ENCODE results near the gene CLMN. TPM values are rescaled to one million over a fixed set of nuclear protein-coding genes. Genes with fewer than 3 reads are reported as not detected.
A peak's percentile ranks its signal among the peaks of the same experiment; 100 is the strongest.

Gene CLMN
- total RNA-seq, 1 experiment from 2014 or later = 4.5 TPM

- no peaks in the 10 kb centered on the region for H3K36me3 ChIP-seq (replicated peaks; ENCODE audit: control insufficient read depth, insufficient read depth, low read length)
- H3K4me3 ChIP-seq (ENCODE audit: insufficient read depth, low read depth, low read length) = no peak overlapping the region
- no peaks in the 10 kb centered on the region for H3K27me3 ChIP-seq (ENCODE audit: control insufficient read depth, insufficient read depth, low read length)
- DNase-seq = no peak
Observed at GRCh38 chr14:95200404-95200803, 119.3 kb downstream of the CLMN start.

DNA sequence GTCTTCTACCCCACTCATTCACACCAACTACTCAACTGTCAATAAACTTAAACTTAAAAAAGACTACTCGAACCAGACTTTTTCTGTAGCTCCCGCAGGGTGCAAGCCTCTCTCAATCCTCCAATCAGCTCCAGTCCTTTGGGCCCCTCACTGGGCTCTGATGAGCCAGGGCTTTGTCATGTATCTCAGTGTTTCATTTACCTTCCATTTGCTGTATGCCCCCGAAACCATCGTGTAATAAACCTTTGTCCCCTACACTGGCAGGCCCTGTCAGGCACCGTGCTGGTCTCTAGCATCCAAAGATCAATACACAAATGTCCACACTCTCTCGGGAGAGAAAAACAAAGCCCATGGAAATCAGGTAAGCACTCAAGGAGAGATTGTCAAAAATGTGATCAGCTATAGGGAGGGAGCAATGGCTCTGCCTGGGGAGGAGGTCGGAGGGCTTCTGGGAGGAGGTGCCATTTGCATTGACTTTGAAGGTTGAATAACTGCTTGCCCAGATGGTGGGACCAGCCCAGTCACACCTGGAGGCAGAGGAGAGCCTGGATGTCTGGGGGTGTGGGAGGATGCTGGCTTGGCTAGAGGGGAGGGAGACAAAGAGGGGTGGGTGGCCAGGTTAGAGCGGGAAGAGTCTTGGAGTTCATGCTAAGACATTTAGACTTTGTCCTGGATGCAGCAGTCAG, 120.3 kb downstream of the CLMN start:
- Histone ChIP-seq H3K36me3 (replicated peaks; ENCODE audit: control insufficient read depth, insufficient read depth, low read length) (no peaks in the 10 kb centered on the region), H3K27me3 (ENCODE audit: control insufficient read depth, insufficient read depth, low read length) (no peaks in the 10 kb centered on the region), H3K4me3 (ENCODE audit: insufficient read depth, low read depth, low read length) (no peak overlapping the region)
- peak; percentile 60 for DNase-seq

DNA sequence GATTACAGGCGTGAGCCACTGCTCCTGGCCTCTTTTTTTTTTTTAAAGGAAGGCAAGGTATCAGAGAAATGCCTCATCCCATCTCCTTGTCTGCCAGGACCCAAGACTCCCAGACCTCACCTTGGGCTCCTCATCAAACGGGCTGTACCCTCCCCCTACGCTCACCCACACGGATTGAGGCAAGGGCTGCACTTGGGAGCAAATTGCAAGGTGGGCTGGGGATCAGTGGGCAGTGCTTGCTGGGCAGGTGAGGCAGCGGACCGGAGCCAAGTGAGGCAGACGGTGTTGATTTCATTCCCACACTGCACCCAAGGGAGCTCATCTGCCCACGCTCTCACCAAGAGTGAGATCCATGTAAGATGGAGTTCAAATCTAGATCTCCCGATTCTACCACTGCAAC, 121.4 kb downstream of the CLMN start:
- H3K27me3 ChIP-seq (ENCODE audit: control insufficient read depth, insufficient read depth, low read length) = no peaks in the 10 kb centered on the region
- DNase-seq = no peak
- no peak overlapping the region for H3K4me3 ChIP-seq (ENCODE audit: insufficient read depth, low read depth, low read length)

DNA sequence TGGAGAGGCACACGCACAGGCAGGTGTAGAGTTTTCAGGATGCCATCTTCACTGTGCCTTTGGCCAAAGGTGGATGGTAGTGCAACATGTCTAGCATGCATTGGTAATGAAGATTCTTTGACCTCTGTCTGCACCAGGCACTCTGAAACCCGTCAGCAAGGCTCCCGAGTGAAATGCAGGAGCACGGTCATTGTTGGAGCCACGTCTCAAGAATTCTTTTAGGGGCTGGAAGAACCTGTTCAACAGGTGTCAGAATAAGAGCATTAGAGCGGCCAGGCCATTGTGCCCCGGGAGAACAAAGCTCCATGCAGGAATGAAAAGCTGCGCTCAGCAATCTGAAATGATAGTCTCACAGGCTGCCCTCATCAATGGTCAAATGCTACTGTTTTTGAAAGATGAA, 122.2 kb downstream of the CLMN start:
- no peaks in the 10 kb centered on the region for H3K27me3 ChIP-seq (ENCODE audit: control insufficient read depth, insufficient read depth, low read length)
- no peaks in the 10 kb centered on the region for H3K36me3 ChIP-seq (replicated peaks; ENCODE audit: control insufficient read depth, insufficient read depth, low read length)
- no peak overlapping the region for H3K4me3 ChIP-seq (ENCODE audit: insufficient read depth, low read depth, low read length)
- DNase-seq = peak; percentile 54

More for the DNA sequence above, 121.4 kb downstream of the CLMN start:
- H3K36me3 ChIP-seq (replicated peaks; ENCODE audit: control insufficient read depth, insufficient read depth, low read length) = no peaks in the 10 kb centered on the region

DNA sequence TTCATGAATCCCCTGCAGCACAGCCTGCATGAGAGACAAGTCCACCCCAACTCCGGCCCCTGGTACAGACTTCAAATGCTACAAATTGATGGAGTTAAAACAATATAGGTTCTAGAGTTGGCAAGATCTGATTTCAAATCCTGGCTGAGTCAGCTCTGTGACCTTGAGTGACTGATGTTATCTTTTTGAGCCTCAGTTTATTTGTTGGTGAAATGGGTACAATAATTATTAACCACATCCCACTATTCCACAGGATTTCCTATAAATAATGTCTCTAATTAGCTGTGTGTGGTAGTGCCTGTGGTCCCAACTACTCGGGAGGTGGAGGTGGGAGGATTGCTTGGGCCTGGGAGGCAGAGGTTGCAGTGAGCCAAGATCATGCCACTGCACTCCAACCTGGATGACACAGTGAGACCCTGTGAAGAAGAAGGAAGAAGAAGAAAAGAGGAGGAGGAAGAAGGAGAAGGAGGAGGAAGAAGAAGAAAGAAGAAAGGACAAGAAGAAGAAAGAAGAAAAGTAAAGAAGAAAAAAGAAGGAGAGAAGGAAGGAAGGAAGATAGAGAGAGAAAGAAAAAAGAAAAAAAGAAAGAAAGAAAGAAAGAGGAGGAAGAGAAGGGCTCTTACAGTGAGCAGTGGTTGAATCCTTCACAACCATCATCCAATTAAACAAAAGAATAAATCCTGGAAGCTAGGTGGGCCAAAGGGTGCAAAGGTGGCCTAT, 122.7 kb downstream of the CLMN start:
- DNase-seq = no peak
- H3K4me3 ChIP-seq (ENCODE audit: insufficient read depth, low read depth, low read length) = no peak overlapping the region
- H3K27me3 ChIP-seq (ENCODE audit: control insufficient read depth, insufficient read depth, low read length) = no peaks in the 10 kb centered on the region
- H3K36me3 ChIP-seq (replicated peaks; ENCODE audit: control insufficient read depth, insufficient read depth, low read length) = no peaks in the 10 kb centered on the region

DNA sequence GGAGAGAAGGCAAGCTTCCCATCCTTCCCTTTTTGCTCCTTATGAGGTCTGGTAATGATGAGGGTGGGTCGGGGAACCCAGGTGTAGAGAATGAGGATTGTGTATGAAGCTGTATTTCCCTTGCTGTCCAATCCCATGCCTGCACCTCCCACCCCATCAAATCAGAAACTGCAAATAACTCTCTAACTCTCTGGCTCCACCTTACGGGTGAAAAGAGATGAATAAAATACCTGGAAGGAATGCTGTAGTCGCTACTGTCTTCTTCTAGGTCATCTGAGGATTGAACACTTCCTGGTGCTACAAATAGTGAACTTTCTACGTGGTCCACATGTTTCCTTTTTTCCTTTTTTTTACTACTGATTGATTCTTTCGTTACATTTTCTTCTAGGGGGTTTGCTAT, 123.4 kb downstream of the CLMN start:
- no peak overlapping the region for H3K4me3 ChIP-seq (ENCODE audit: insufficient read depth, low read depth, low read length)
- no peaks in the 10 kb centered on the region for H3K36me3 ChIP-seq (replicated peaks; ENCODE audit: control insufficient read depth, insufficient read depth, low read length)
- no peaks in the 10 kb centered on the region for H3K27me3 ChIP-seq (ENCODE audit: control insufficient read depth, insufficient read depth, low read length)
- peak; percentile 70 for DNase-seq

GRCh38 chr14:95195031-95195430, 124.7 kb downstream of the CLMN start:
- no peaks in the 10 kb centered on the region for H3K27me3 ChIP-seq (ENCODE audit: control insufficient read depth, insufficient read depth, low read length)
- DNase-seq = no peak
- H3K36me3 ChIP-seq (replicated peaks; ENCODE audit: control insufficient read depth, insufficient read depth, low read length) = no peaks in the 10 kb centered on the region
- H3K4me3 ChIP-seq (ENCODE audit: insufficient read depth, low read depth, low read length) = no peak overlapping the region

- Histone ChIP-seq H3K27me3 (ENCODE audit: control insufficient read depth, insufficient read depth, low read length) (no peaks in the 10 kb centered on the region), H3K4me3 (ENCODE audit: insufficient read depth, low read depth, low read length) (no peak overlapping the region), H3K36me3 (replicated peaks; ENCODE audit: control insufficient read depth, insufficient read depth, low read length) (no peaks in the 10 kb centered on the region)
- DNase-seq = no peak
Observed at GRCh38 chr14:95193081-95193480, 126.6 kb downstream of the CLMN start.

- Histone ChIP-seq H3K27me3 (ENCODE audit: control insufficient read depth, insufficient read depth, low read length) (no peaks in the 10 kb centered on the region), H3K36me3 (replicated peaks; ENCODE audit: control insufficient read depth, insufficient read depth, low read length) (no peaks in the 10 kb centered on the region), H3K4me3 (ENCODE audit: insufficient read depth, low read depth, low read length) (no peak overlapping the region)
- no peak for DNase-seq
Observed at GRCh38 chr14:95192311-95192710, 127.4 kb downstream of the CLMN start.

DNA sequence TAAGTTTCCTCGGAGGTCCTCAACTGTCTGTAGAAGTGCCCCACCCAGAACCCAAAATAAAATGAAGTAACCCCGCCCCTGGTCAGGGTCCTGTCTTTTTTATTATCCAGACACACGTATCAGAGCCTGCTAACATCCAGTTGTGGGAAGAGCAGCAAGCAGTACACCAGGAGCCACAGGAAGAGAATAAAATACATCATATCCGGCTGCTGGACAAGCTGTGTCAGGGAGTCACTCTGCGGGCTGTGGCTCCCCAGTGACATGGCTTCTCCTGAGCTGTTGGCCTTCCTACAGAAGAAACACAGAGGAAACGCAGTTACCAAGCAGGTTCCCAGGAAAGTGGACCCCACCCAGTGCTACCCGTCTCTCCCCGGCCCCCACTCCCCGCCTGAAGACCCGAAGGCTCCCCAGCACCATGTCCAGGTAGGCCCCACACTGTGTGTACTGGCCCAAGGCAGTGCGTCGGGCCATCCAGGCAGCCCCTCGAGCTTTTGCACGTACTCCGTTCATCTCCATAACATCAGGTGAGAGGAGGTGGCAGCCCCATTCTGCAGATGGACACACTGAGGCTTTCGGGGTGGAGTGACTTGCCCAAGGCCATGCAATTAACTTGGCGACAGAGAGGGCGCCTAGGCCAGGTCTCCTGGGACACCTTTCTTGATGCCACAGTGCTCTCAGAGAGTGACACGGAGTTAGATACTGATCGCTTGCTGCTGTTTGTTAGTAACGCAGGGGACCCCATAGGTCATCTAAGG, 128.1 kb downstream of the CLMN start:
- H3K36me3 ChIP-seq (replicated peaks; ENCODE audit: control insufficient read depth, insufficient read depth, low read length) = no peaks in the 10 kb centered on the region
- no peaks in the 10 kb centered on the region for H3K27me3 ChIP-seq (ENCODE audit: control insufficient read depth, insufficient read depth, low read length)
- H3K4me3 ChIP-seq (ENCODE audit: insufficient read depth, low read depth, low read length) = no peak overlapping the region
- no peak for DNase-seq

- Histone ChIP-seq H3K36me3 (replicated peaks; ENCODE audit: control insufficient read depth, insufficient read depth, low read length) (no peaks in the 10 kb centered on the region), H3K27me3 (ENCODE audit: control insufficient read depth, insufficient read depth, low read length) (no peaks in the 10 kb centered on the region), H3K4me3 (ENCODE audit: insufficient read depth, low read depth, low read length) (no peak overlapping the region)
- DNase-seq = no peak
Observed at GRCh38 chr14:95190857-95191256, 128.9 kb downstream of the CLMN start.

DNA sequence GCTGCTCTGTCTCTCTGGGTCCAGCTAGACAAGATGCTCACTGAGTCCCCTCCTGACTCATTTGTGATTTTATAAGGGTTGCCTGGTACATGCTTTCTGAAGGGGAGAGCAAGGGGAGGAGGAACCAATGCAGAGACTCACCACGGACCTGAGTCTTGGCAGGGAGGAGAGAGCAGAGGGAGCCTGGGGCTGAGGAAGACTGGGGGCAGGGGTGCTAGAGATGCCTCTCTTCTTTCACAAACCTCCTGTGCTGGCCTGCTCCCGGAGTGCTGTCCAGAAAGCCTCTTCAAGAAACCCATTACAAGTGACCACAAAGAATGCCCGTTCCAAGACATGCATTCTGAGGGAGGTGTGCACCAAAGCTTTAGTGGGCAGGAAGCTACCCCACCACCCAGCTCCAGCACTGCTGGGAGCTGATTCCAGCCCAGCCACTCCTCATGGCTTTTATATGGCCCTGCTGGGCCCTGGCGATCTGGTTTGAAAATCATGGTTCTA, 129.3 kb downstream of the CLMN start:
- DNase-seq = no peak
- Histone ChIP-seq H3K4me3 (ENCODE audit: insufficient read depth, low read depth, low read length) (no peak overlapping the region), H3K36me3 (replicated peaks; ENCODE audit: control insufficient read depth, insufficient read depth, low read length) (no peaks in the 10 kb centered on the region)

GRCh38 chr14:95189367-95190132, 130.2 kb downstream of the CLMN start:
- H3K27me3 ChIP-seq (ENCODE audit: control insufficient read depth, insufficient read depth, low read length) = no peaks in the 10 kb centered on the region
- H3K36me3 ChIP-seq (replicated peaks; ENCODE audit: control insufficient read depth, insufficient read depth, low read length) = no peaks in the 10 kb centered on the region
- DNase-seq = no peak
- H3K4me3 ChIP-seq (ENCODE audit: insufficient read depth, low read depth, low read length) = no peak overlapping the region

More for the DNA sequence above, 129.3 kb downstream of the CLMN start:
- no peaks in the 10 kb centered on the region for H3K27me3 ChIP-seq (ENCODE audit: control insufficient read depth, insufficient read depth, low read length)

DNA sequence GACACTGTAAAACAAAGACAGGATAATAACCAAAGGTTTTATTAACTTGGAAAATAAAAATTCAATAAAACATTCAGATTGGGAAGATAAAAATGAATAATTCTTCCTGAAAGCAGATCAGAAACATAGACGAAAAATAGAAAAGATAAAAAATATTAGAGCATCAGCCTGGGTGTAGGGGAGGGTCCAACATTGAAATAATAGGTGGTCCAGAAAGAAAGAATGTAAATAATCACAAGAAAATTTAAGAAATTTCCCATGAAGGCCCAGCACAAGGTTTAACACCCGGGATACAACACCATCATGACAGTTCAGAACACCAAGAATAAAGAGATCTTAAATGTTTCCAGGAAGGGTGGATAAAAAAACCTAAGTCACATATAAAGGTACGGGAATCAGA, 131.3 kb downstream of the CLMN start:
- no peaks in the 10 kb centered on the region for H3K27me3 ChIP-seq (ENCODE audit: control insufficient read depth, insufficient read depth, low read length)
- no peak for DNase-seq

More for the DNA sequence above, 131.3 kb downstream of the CLMN start:
- no peaks in the 10 kb centered on the region for H3K36me3 ChIP-seq (replicated peaks; ENCODE audit: control insufficient read depth, insufficient read depth, low read length)
- H3K4me3 ChIP-seq (ENCODE audit: insufficient read depth, low read depth, low read length) = no peak overlapping the region
